HG02981 (cell line): ENCODE measurements around the gene TMEM258.

Source experiments
- ATAC-seq: cut with Tn5 transposase; IDR thresholded peaks from one replicate; pipeline ENCODE4 v1.9.1; 2021; ENCODE audit warnings: mild to moderate bottlenecking, moderate library complexity; ENCODE audit not compliant: unreplicated experiment

The TMEM258 gene

DNA sequence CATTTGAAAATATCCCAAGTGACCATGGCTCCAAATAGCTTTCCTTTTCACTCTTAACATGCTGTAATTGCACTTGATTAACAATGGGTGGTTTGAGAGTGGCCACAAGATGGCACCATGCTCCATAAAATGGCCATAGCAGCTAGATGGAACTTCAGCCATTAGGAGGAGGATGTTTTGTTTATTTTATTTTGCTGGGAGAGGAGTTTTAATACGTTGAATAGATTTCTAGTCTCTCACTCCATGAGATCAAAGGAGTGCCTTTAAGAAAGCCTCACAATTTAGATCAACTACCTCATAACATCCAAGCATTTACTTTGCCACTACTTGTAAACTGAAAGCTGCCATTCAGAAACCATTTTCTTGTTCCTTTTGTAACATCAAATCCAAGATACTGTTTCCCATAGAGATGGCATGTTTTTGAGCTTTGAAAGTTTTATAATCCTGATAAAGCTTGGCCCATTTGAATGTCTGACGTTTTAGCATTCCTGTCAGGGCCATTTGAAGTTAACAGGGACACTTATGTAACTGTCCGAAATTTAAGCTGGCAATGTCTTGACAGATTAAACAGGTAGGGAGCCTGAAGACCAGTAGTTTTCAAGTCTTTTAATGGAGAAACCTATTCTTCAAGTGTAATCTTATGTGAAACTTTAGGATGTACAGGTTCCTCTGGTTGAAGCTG is 5.0 kb upstream of the TMEM258 start:
- ATAC-seq, result no peak

DNA sequence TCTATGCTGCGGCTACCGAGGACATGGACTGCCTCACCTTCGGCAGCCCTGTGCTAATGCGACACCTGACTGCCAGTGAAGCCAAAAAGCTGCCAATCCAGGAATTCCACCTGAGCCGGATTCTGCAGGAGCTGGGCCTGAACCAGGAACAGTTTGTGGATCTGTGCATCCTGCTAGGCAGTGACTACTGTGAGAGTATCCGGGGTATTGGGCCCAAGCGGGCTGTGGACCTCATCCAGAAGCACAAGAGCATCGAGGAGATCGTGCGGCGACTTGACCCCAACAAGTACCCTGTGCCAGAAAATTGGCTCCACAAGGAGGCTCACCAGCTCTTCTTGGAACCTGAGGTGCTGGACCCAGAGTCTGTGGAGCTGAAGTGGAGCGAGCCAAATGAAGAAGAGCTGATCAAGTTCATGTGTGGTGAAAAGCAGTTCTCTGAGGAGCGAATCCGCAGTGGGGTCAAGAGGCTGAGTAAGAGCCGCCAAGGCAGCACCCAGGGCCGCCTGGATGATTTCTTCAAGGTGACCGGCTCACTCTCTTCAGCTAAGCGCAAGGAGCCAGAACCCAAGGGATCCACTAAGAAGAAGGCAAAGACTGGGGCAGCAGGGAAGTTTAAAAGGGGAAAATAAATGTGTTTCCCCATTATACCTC is 3.6 kb upstream of the TMEM258 start:
- no peak for ATAC-seq

GRCh38 chr11:61795459-61795858 is 3.1 kb upstream of the TMEM258 start:
- no peak for ATAC-seq

DNA sequence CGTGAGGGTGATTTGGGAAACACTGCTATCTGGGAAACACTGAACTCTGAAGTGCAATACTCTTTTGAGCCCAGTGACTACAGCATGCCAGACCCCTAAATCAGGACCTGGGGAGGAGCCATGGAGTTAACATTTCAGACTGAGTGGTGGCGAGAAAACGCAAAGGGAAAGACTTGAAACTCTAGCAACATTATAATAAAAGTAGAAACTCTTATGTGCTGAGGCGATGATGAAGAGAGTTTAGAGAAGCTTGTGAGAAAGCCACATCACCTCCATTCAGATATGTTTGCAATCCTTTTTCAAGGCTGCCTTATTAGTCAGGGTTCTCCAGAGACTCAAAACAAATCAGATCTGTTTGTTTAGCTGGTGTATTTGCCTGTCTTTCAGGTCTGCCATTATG is 2.2 kb upstream of the TMEM258 start:
- ATAC-seq, result no peak

DNA sequence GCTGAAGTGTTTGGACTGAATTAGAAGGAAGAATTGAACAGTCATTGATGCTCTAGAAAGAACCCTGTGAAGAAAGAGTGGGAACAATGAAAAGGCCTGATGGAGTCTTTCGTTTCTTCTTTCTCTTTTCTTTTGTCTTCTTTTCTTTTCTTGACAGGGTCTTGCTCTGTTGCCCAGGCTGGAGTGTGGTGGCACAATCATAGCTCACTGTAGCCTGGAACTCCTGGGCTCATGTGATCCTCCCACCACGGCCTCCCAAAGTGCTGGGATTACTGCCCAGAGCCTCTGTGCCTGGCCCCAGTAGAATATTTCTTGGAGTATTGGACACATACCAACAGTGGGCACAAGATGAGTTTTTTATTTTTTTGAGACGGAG is 1.4 kb upstream of the TMEM258 start:
- no peak for ATAC-seq

DNA sequence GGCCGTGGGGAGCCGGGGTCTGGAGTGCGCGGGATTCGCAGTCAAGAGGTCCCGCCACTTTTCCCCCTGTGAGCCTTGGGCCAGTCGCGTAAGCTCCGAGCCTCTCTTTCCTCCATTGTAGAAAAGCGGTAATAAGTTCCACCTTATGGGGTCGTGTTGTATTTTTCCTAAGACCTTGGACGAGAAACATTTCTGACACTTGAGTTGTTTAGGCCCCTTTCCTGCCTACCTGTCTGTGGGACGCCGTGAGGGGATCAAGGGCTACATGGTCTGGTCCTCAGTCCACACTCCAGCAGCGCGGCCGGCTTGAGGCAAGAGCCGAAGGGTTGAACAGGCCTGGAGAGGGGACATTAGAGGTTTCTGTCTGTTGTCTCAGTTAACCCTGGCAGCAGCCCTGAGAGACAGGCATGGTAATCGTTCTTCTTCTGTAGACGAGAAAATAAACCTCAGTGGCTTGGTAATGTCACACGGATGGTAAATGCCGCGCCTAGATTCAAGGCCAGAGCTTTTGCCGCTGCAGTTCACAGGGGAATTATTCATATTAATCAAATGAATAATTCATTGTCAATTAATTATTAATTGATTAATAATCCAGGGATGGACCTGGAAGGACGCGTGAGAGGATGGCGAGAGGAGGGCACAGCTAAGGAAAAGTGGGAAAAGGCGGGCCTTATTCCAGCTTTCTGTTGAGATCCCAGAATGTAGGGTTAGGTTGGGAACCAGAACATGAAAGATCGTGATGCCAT is 857 bp upstream of the TMEM258 start:
- ATAC-seq, result peak; percentile 19

GRCh38 chr11:61791737-61792309 is 576 bp downstream of the TMEM258 start:
- ATAC-seq, result peak; percentile 25

DNA sequence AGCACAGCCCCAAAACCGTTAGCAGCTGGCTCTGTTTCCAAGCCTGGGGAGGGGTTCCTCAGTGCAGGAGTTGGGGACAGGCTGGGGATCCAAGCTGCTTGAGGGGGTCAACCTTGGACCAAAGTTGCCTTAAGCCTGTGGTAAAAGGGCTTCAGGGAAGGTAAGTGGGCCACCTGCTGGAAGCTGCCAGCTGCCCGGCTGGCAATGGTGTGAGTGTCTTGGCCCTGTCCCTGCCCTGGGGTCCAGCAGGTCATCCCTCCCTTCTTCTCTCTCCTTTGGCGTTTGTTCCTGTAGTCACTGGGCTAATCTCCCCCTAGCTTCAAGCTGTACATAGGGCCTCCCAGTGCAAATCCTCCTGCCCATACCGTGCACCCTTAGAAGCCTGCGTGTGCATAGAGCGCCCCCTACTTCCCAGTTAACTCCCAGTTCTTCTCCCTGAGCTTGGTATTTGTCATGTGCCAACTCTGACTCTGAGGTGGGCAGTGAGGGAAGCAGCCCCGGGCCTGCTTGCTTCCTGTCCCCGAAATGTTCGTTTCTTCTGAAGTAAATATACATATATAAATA is 4.4 kb downstream of the TMEM258 start:
- no peak for ATAC-seq

DNA sequence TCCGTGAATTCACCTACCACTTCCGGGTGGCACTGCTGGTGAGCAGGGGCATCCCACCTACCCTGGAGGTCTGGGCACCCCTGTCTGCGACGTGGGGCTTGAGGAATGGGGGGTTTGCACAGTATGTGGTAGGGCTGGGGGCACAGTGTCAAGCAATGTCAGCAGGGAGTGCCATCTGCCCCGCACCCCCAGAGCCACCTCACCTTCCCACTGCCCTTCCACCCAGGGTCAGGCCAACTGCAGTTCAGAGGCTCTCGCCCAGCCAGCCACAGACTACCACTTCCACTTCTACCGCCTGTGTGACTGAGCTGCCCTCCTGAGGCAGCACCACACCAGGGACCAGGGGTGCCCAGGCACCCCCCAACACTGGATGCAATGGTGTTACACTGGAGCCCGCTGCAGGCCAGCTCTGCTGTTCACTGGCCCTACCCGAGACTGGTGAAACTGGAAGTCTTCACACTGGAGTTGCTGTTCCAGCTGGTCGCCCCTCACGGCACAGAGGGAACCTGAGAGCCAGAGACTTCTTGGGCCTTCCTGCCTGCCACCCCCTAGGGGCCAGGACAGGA is 6.5 kb downstream of the TMEM258 start:
- ATAC-seq, result no peak

GRCh38 chr11:61784506-61784805 is 7.9 kb downstream of the TMEM258 start:
- ATAC-seq, result no peak

DNA sequence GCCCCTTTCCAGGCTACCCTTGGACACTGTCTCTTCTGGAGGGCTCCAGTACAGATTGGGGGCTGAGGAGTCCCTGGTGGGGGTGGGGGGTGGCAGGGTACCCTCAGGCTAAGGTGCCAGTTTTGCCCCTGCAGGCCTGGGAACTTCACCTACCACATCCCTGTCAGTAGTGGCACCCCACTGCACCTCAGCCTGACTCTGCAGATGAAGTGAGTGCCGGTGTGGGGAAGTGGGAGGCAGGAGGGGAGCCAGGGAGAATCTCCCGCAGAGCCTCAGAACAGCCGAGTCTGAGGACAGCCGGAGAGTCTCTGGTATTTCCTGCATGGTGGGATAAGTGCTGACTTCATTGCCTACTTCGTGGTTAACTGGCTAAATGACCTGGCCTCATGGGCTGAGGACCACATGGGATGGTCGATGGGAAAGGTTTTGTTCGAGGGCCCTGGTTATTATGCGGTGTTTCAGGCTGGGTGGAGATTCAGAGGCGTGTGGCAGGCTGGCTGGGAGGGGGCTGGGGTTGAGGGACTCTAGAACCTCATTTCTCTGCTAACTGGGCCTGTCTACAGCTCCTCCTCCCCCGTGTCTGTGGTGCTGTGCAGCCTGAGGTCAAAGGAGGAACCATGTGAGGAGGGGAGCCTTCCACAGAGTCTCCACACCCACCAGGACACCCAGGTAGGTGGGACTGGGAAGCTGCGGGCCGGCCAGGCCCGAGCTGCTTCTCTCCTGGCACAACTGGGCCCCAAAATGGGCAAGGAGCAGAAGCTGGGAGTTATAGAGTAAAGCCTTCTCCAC is 8.5 kb downstream of the TMEM258 start:
- ATAC-seq, result no peak

DNA sequence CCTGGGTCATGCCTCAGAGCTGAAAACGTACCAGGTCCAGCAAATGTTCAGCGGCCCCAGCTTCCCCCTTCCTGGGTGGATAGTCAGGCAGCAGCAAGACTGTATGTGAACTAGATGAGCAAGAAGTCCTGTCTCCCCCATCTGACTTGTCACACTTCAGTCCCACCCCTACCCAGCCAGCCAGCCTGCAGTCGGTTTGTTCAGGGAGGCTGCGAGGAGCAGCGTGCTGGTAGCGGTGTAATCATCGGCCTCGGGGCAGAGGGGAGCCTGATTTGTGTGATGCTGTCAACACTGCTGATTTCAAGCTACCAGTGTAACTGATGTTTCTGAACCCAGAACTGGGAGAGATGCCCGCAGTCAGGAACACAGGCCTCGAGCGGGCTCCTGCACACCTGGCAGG is 9.6 kb downstream of the TMEM258 start:
- ATAC-seq, result no peak

DNA sequence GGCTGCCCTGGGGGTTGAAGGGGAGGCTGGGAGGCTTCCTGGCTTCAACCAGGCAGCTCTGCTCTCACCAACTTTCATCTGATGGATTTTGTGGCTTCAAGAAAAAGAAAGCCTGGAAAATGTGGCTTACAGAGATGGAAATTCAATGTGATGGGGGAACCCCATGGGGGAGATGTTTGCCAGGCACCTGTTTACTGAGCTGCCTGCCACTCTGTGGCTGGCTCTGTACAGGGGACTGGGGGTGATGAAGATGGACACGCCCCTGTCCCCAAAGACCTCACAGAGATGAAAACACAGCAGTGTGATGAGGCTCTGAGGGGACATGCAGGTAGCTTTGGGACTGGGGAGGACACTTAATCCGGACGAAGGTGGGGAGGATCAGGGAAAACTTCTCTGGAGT is 10.1 kb downstream of the TMEM258 start:
- no peak for ATAC-seq

- ATAC-seq, result no peak
Observed at GRCh38 chr11:61781585-61781984, 10.8 kb downstream of the TMEM258 start.

DNA sequence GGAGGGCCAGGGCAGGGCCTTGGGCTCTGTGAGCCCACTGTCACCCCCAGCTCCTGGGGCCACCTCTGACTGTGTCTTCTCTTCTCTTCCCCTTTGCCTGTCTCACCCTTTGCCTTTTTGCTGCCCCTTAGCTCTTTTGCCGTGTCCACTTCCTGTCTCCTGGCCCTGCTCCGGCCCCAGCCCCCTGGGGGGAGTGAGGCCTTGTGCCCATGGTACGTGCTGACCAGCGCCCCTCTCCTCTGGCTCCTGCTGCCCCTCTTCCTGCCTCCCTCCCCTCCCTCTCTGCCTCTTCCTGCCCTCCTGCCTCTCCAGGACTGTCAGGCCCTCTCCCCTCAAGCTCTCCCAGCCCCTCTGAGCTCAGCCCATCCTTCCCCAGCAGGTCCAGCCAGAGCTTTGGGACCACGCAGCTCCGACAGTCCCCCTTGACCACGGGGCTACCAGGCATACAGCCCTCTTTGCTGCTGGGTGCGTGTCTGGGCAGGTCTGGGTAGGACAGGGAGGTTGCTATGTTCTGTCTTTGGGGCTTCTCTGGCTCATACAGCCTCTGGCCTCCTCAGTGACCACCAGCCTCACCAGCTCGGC is 11.7 kb downstream of the TMEM258 start:
- no peak for ATAC-seq

GRCh38 chr11:61779666-61780525 is 12.5 kb downstream of the TMEM258 start:
- ATAC-seq, result no peak

- ATAC-seq, result no peak
Observed at GRCh38 chr11:61778920-61779650, 13.3 kb downstream of the TMEM258 start.

DNA sequence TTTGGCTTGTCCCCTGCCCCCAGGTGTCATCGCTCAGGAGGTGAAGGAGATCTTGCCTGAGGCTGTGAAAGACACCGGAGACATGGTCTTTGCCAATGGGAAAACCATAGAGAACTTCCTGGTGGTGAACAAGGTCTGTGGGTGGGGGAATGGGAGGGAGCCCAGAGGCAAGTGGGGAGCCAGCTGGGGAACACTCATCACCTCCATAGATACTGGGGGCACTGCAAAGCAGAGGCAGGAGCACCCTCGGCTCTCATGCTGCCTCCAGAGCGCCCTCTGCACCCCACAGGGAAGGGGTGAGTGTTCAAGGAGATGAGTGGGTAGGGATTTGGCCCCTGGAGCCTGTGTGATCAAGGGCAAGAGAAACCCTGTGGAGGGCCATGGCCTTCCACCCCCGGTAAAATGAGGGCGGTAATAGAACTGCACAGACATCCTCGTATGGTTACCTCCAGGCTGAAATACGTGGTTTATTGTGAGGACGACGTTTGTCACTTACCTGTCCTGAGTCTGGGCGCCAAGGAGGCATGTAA is 14.0 kb downstream of the TMEM258 start:
- ATAC-seq, result no peak
